Endothelial cell of umbilical vein (primary cell): Measurements from ENCODE around the gene DLG1. TPM values are rescaled to one million over a fixed set of nuclear protein-coding genes. Genes with fewer than 3 reads are reported as not detected.

Source experiments
- BruUV-seq: library from RNA; stranded (reverse); fragments of 400-500 nt; replicated peaks from 2 replicates; lab custom pipeline; 2021; lab: Mats Ljungman, UMichigan
- CTCF ChIA-PET: fragments of 300-600, 350-600 bp; sonication (Branson Sonifier 250); formaldehyde crosslinking; loops from one replicate; lab custom pipeline; 2021; ENCODE audit warnings: antibody characterized with exemption, inconsistent platforms; lab: Charles Lee
- POLR2A ChIA-PET: fragments of 300-600, 350-600 bp; sonication (Branson Sonifier 250); formaldehyde crosslinking; loops from one replicate; lab custom pipeline; 2021; ENCODE audit warnings: antibody characterized with exemption, inconsistent platforms; lab: Charles Lee
- DNase-seq: peaks from one replicate; pipeline ENCODE4 v3.0.0-alpha.2; 2011; ENCODE audit warnings: low read depth, low spot score
- FAIRE-seq: peaks from 2 replicates; lab custom pipeline; 2011; peaks lifted over from hg19 to GRCh38; lab: Jason Lieb, UNC
- H2AFZ ChIP-seq: 2 replicates; pipeline ENCODE4 v1.6.0; 2012; ENCODE audit warnings: low read depth, low read length, control low read depth, inconsistent platforms
- H3K27ac ChIP-seq: 2 replicates; pipeline ENCODE4 v1.5.1; 2011; ENCODE audit warnings: low read depth, mild to moderate bottlenecking, control low read depth, low read length, moderate library complexity; ENCODE audit not compliant: insufficient read depth
- H3K27me3 ChIP-seq, 2 experiments: 2 replicates each; pipeline versions ENCODE4 v1.6.0 to v1.6.1; 2011; ENCODE audit warnings: low read length in 2 of 2, mixed read lengths in 1 of 2; ENCODE audit not compliant: control insufficient read depth in 2 of 2, insufficient read depth in 2 of 2
- H3K36me3 ChIP-seq, 2 experiments: 2 replicates in 1 of 2; 3 replicates in 1 of 2; pipeline ENCODE4 v1.5.1; 2011; ENCODE audit warnings: low read length in 2 of 2, mild to moderate bottlenecking in 1 of 2, moderate library complexity in 1 of 2; ENCODE audit not compliant: control insufficient read depth in 2 of 2, insufficient read depth in 2 of 2; ENCODE audit errors: extremely low read depth in 1 of 2
- H3K4me1 ChIP-seq: 3 replicates; pipeline ENCODE4 v1.5.1; 2011; ENCODE audit warnings: mild to moderate bottlenecking, low read length; ENCODE audit not compliant: control insufficient read depth, insufficient read depth; ENCODE audit errors: extremely low read depth
- H3K4me2 ChIP-seq: 2 replicates; pipeline ENCODE4 v1.6.1; 2011; ENCODE audit warnings: low read length, control low read depth, mixed read lengths; ENCODE audit not compliant: insufficient read depth
- H3K4me3 ChIP-seq, 3 experiments: fragments of 200-600 bp in 1 of 3; sonication (generic), shearing (Covaris generic) in 1 of 3; replicated peaks in 1 of 3; 2 replicates each; pipeline ENCODE4 v1.5.1; 2011 to 2016; ENCODE audit warnings: control low read depth in 3 of 3, low read length in 3 of 3, mild to moderate bottlenecking in 2 of 3, inconsistent platforms in 1 of 3, low read depth in 1 of 3, moderate library complexity in 1 of 3; ENCODE audit not compliant: insufficient read depth in 1 of 3
- H3K79me2 ChIP-seq: 2 replicates; pipeline ENCODE4 v1.6.0; 2012; ENCODE audit warnings: low read length, inconsistent platforms; ENCODE audit not compliant: control insufficient read depth, insufficient read depth
- H3K9ac ChIP-seq: replicated peaks from 2 replicates; pipeline ENCODE3; 2011; ENCODE audit warnings: low read length, control low read depth; ENCODE audit not compliant: insufficient read depth; ENCODE audit errors: extremely low read depth
- H3K9me1 ChIP-seq: replicated peaks from 3 replicates; pipeline ENCODE4 v1.6.0; 2011; ENCODE audit warnings: mild to moderate bottlenecking, low read length; ENCODE audit not compliant: control insufficient read depth, insufficient read depth; ENCODE audit errors: extremely low read depth
- H3K9me3 ChIP-seq: replicated peaks from 2 replicates; pipeline ENCODE4 v1.5.1; 2012; ENCODE audit warnings: low read length, inconsistent platforms; ENCODE audit not compliant: control insufficient read depth, insufficient read depth
- H4K20me1 ChIP-seq: replicated peaks from 2 replicates; pipeline ENCODE3; 2011; ENCODE audit warnings: mild to moderate bottlenecking, low read length; ENCODE audit not compliant: control insufficient read depth, insufficient read depth; ENCODE audit errors: extremely low read depth
- CTCF ChIP-seq, 2 donors: IDR thresholded peaks; 1 replicate in 1 of 2; 2 replicates in 1 of 2; pipeline ENCODE4 v1.5.1; 2011; ENCODE audit warnings: low read length in 2 of 2, mild to moderate bottlenecking in 2 of 2, moderate library complexity in 2 of 2, control low read depth in 1 of 2, inconsistent platforms in 1 of 2, low read depth in 1 of 2; ENCODE audit not compliant: insufficient read depth in 1 of 2; ENCODE audit errors: extremely low read depth in 1 of 2
- EZH2 ChIP-seq: IDR thresholded peaks from 2 replicates; pipeline ENCODE4 v1.6.1; 2012; ENCODE audit warnings: borderline replicate concordance, low read depth, mild to moderate bottlenecking, moderate library complexity, low read length, inconsistent platforms; ENCODE audit not compliant: severe bottlenecking
- FOS ChIP-seq: IDR thresholded peaks from 2 replicates; pipeline ENCODE4 v1.6.1; 2011; ENCODE audit warnings: mild to moderate bottlenecking, low read length, moderate library complexity, borderline replicate concordance; ENCODE audit not compliant: insufficient read depth
- GATA2 ChIP-seq: IDR thresholded peaks from 2 replicates; pipeline ENCODE4 v1.7.0; 2011; ENCODE audit warnings: low read depth, mild to moderate bottlenecking, moderate library complexity, mixed read lengths, low read length; ENCODE audit not compliant: insufficient read length, insufficient read depth
- JUN ChIP-seq: IDR thresholded peaks from 2 replicates; pipeline ENCODE4 v1.6.1; 2011; ENCODE audit warnings: borderline replicate concordance, low read depth; ENCODE audit not compliant: insufficient read length, insufficient read depth
- MAX ChIP-seq: IDR thresholded peaks from 2 replicates; pipeline ENCODE4 v1.6.1; 2011; ENCODE audit not compliant: insufficient read depth, insufficient read length
- MYC ChIP-seq: IDR thresholded peaks from one replicate; pipeline ENCODE4 v1.6.1; 2011; ENCODE audit warnings: mild to moderate bottlenecking, low read depth, low read length
- POLR2A ChIP-seq: IDR thresholded peaks from 2 replicates; pipeline ENCODE4 v1.6.1; 2012; ENCODE audit warnings: low read depth, mild to moderate bottlenecking, control low read depth, low read length
- POLR2AphosphoS5 ChIP-seq: IDR thresholded peaks from 2 replicates; pipeline ENCODE4 v1.6.1; 2012; ENCODE audit warnings: low read depth, mild to moderate bottlenecking, control low read depth, low read length, moderate library complexity; ENCODE audit not compliant: insufficient read depth
- dilution Hi-C: fragments of 300-500 bp; cut with MboI; formaldehyde crosslinking; loops from one replicate; pipeline ENCODE4 v1.15.0; 2019; ENCODE audit warnings: low sequenced_read_pairs; ENCODE audit not compliant: extremely low pct_ligation_motif_present
- intact Hi-C: fragments of 100-400 bp; cut with micrococcal nuclease; formaldehyde crosslinking; loops from one replicate; pipeline ENCODE4 v1.10.0; 2022
- polyA plus RNA-seq, 4 experiments: library from polyadenylated mRNA; depleted of rRNA in 3 of 4; stranded (reverse) in 3 of 4; unstranded in 1 of 4; fragments of >200 nt; gene quantifications; 2 replicates each; pipeline versions ENCODE4 v1.2.1 to v1.2.3, GENCODE V29; 2011 to 2012; ENCODE audit warnings: missing spikeins in 1 of 4
- total RNA-seq: library from RNA; stranded (reverse); gene quantifications from 2 replicates; pipeline ENCODE4 v1.2.3, GENCODE V29; 2021

DLG1 gene
- total and polyA plus RNA-seq, 2 donors (not counting 3 experiments of a cell fraction or from before 2014, with no cell fraction given) = 26.5 to 80.1 TPM

- Histone ChIP-seq H3K9me3 (no peaks in the 10 kb centered on the region), H4K20me1 (no peaks in the 10 kb centered on the region), H3K79me2 (peaks cover 65% of the 10 kb centered on the region), H3K27me3 (no peaks in the 10 kb centered on the region), H3K4me1 (peaks cover 25% of the 10 kb centered on the region), H3K4me2 (peak overlapping the region; percentile 87), H2AFZ (no peak overlapping the region), H3K36me3 (peaks cover 0 to 7% of the 10 kb centered on the region in 2 experiments), H3K4me3 (peak overlapping the region in 1 of 3 experiments; percentile 73), H3K9me1 (no peaks in the 10 kb centered on the region), H3K27ac (no peak overlapping the region), H3K9ac (no peak overlapping the region)
- TF ChIP-seq POLR2A = no peak
- TF ChIP-seq EZH2 = no peak
- TF ChIP-seq MAX = no peak
- no peak for TF ChIP-seq FOS
- BruUV-seq = no TSS peak
- FAIRE-seq (no peak), DNase-seq (peak; percentile 25)
- intact Hi-C loops = loop anchor here (2.0 to 5.0 kb wide), 2 partner anchors 96 to 207 kb away; no protein-coding TSS in a partner anchor
- POLR2A ChIA-PET = no interaction called here
- dilution Hi-C loops = no loop called here
- CTCF ChIA-PET = interaction anchor here (0.6 to 4.7 kb wide), 6 partner anchors 12 to 206 kb away, joined by 3 to 48 read pairs (median 3); no protein-coding TSS in a partner anchor
Observed at GRCh38 chr3:197295871-197296270, 2.5 kb downstream of the DLG1 start.

GRCh38 chr3:197293605-197294237, 4.7 kb downstream of the DLG1 start:
- no peaks in the 10 kb centered on the region for H4K20me1 ChIP-seq
- BruUV-seq = no TSS peak
- H3K27me3 ChIP-seq = no peaks in the 10 kb centered on the region
- no peaks in the 10 kb centered on the region for H3K9me1 ChIP-seq
- H3K9me3 ChIP-seq = no peaks in the 10 kb centered on the region
- no peak overlapping the region for H3K27ac ChIP-seq
- CTCF ChIA-PET = interaction anchor here (1.0 to 2.9 kb wide), 5 partner anchors 10 to 208 kb away, joined by 3 to 12 read pairs (median 5); no protein-coding TSS in a partner anchor
- H3K79me2 ChIP-seq = peaks cover 87% of the 10 kb centered on the region
- no peak overlapping the region for H3K4me2 ChIP-seq
- no peak overlapping the region for H3K4me3 ChIP-seq
- intact Hi-C loops = no loop called here
- H2AFZ ChIP-seq = no peak overlapping the region
- H3K4me1 ChIP-seq = peaks cover 20% of the 10 kb centered on the region
- DNase-seq (no peak), FAIRE-seq (no peak)
- TF ChIP-seq JUN = no peak
- no peak for TF ChIP-seq MYC
- TF ChIP-seq GATA2 = no peak
- TF ChIP-seq POLR2A = no peak
- TF ChIP-seq CTCF (IDR thresholded peaks at IDR 0.05; ENCODE audit: extremely low read depth in 1 of 2, insufficient read depth in 1 of 2, low read depth in 1 of 2, low read length in 2 of 2) = no peak
- no peak for TF ChIP-seq FOS
- TF ChIP-seq EZH2 = no peak
- no peak for TF ChIP-seq MAX
- TF ChIP-seq POLR2AphosphoS5 = no peak
- H3K36me3 ChIP-seq = peaks cover 0 to 10% of the 10 kb centered on the region in 2 experiments
- dilution Hi-C loops = no loop called here
- POLR2A ChIA-PET = no interaction called here
- H3K9ac ChIP-seq = no peak overlapping the region
